Right lobe of liver (tissue), 6 donors: ENCODE results near the gene CDC45. TPM values are rescaled to one million over a fixed set of nuclear protein-coding genes. Genes with fewer than 3 reads are reported as not detected.

ENCODE experiments used
- ATAC-seq, 4 donors: fragments of 200-7000 bp; cut with Tn5 transposase; one replicate each; pipeline ENCODE4 v1.9.1; 2020; ENCODE audit warnings: mild to moderate bottlenecking in 4 of 4, moderate library complexity in 4 of 4
- DNase-seq, 3 donors: peaks; one replicate each; pipeline ENCODE4 v3.0.0-alpha.2; 2020
- H3K27ac ChIP-seq, 3 donors: fragments of 200-600 bp; one replicate each; pipeline ENCODE4 v1.8.0; 2022
- H3K27me3 ChIP-seq, 2 donors: fragments of 200-600 bp; one replicate each; pipeline ENCODE4 v1.8.0; 2022
- H3K36me3 ChIP-seq, 4 donors: fragments of 200-600 bp; sonication (generic) in 1 of 4; one replicate each; pipeline versions ENCODE4 v1.5.1 to v1.8.0; 2017 to 2022; ENCODE audit warnings: control low read depth in 1 of 4
- H3K4me1 ChIP-seq, 4 donors: fragments of 200-600 bp; sonication (generic) in 1 of 4; one replicate each; pipeline versions ENCODE4 v1.5.1 to v1.8.0; 2017 to 2022; ENCODE audit warnings: control low read depth in 1 of 4
- H3K4me3 ChIP-seq, 3 donors: fragments of 200-600 bp; one replicate each; pipeline ENCODE4 v1.8.0; 2022
- H3K9me3 ChIP-seq, 4 donors: fragments of 200-600 bp; sonication (generic) in 1 of 4; one replicate each; pipeline versions ENCODE4 v1.5.1 to v1.8.0; 2017 to 2022; ENCODE audit warnings: control low read depth in 1 of 4
- CTCF ChIP-seq, 4 donors: fragments of 200-600 bp in 3 of 4; fragments of 450-650 bp in 1 of 4; IDR thresholded peaks; one replicate each; pipeline versions ENCODE4 v1.5.1 to v1.8.0; 2016 to 2022; ENCODE audit warnings: antibody characterized with exemption in 4 of 4, mild to moderate bottlenecking in 2 of 4
- POLR2A ChIP-seq: fragments of 450-650 bp; IDR thresholded peaks from one replicate; pipeline ENCODE4 v1.6.1; 2017; ENCODE audit warnings: antibody characterized with exemption, mild to moderate bottlenecking
- whole genome bisulfite sequencing: methylation state at CpG from one replicate; pipeline ENCODE4 v1.1.6; 2018; ENCODE audit warnings: low coverage, low lambda C conversion rate; ENCODE audit not compliant: insufficient coverage; ENCODE audit errors: missing lambda C conversion rate; 5-methylcytosine and 5-hydroxymethylcytosine counted together
- intact Hi-C, 2 donors: fragments of 100-400 bp; cut with DNase I; formaldehyde crosslinking; loops; one replicate each; pipeline versions ENCODE4 v1.11.2 to v1.14.1; 2022
- total RNA-seq, 6 experiments: library from RNA; depleted of rRNA in 2 of 6; stranded (reverse); fragments of >200 nt in 2 of 6; fragmentation: NEBNext Ultra II Directional in 3 of 6; extraction: Animal tissue kit (Norgen Biotek cat#: 25700) in 3 of 6; gene quantifications; one replicate each; pipeline versions ENCODE4 v1.1.0 to v1.2.4, GENCODE V29; 2016 to 2023
- donor health status: DM: no; HTN: yes; CAD: no.
- donor health status: DM: no; HTN: no; CAD: no.
- donor health status: DM: no; HTN: no; CAD: no.
- donor health status: DM: no; HTN: yes; CAD: no.
- donor health status: DM: no; HTN: yes; CAD: no.

CDC45 gene
- total RNA-seq, 6 experiments from 2014 or later: 0.39 to 4.2 (median 0.56) TPM; not detected in 1

DNA sequence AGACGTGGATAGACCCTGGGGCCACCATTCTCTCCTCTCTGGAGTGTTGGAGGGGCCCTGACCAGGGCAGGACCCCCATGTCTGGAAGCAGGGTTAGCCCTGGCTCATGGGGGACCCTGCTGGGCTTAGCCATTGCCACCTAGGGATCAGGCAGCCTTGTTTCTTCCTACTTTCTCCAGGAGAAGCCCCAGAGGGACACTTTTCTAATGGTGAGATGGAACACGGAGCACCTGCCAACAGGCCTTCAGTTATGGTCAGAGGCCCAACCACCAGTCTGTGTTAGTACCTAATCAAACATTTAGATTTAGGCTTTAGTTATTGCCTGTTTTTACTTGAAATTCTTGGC, 30.3 kb upstream of the CDC45 start:
- Histone ChIP-seq H3K27me3 (no peaks in the 10 kb centered on the region), H3K36me3 (peaks cover 0 to 39% (median 8%) of the 10 kb centered on the region in 4 donors), H3K4me1 (peaks cover 0 to 14% (median 6%) of the 10 kb centered on the region in 4 donors), H3K4me3 (no peak overlapping the region), H3K9me3 (no peaks in the 10 kb centered on the region), H3K27ac (no peak overlapping the region)
- 100% methylated on average over 1 of the region's 2 CpGs for WGBS
- intact Hi-C loops: no loop called here
- ATAC-seq: no peak
- no peak for TF ChIP-seq CTCF (IDR thresholded peaks at IDR 0.05)
- no peak for TF ChIP-seq POLR2A
- no peak for DNase-seq

DNA sequence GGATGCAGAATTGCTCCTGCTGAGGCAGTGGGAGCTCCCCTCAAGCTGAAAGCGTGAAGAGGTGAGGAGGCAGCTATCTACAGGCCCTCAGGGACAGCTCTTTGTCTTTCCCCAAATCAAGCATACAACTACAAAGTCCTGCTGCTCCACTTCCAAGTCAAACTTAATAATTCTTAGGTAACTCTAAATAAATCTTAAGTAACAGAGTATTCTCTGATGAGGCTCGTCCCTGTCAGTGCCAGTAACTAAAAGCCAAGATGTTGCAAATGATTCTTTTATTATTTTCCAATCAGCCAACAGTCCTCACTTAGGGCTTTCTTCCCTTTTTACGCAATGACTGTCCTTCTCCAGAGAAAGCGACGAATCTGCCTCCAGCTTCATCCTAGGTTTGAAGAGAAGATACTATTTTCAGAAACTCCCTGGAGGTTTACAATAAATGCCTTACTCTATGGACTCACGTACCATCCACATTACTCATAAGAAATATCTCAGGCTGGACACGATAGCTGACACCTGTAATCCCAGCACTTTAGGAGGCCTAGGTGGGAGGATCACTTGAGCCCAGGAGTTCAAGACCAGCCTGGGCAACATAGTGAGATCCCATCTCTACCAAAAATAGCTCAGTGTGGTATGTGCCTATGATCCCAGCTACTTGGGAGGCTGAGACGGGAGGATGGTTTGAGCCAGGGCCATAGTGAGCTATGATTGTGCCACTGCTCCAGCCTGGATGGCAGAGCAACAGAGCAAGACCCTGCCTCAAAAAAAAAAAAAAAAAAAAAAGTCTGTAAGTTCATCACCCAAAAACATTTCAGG, 29.2 kb upstream of the CDC45 start:
- Histone ChIP-seq H3K36me3 (peaks cover 0 to 50% (median 13%) of the 10 kb centered on the region in 4 donors), H3K4me3 (no peak overlapping the region), H3K27ac (no peak overlapping the region), H3K9me3 (no peaks in the 10 kb centered on the region), H3K27me3 (no peaks in the 10 kb centered on the region), H3K4me1 (peaks cover 0 to 12% (median 6%) of the 10 kb centered on the region in 4 donors)
- intact Hi-C loops: no loop called here
- TF ChIP-seq POLR2A: no peak
- no peak for TF ChIP-seq CTCF (IDR thresholded peaks at IDR 0.05)
- DNase-seq (no peak), ATAC-seq (no peak)
- WGBS: 92% methylated on average over 6 of the region's 8 CpGs

GRCh38 chr22:19451570-19451969, 28.1 kb upstream of the CDC45 start:
- no peak overlapping the region for H3K4me3 ChIP-seq
- H3K27me3 ChIP-seq: no peaks in the 10 kb centered on the region
- no peak for TF ChIP-seq POLR2A
- TF ChIP-seq CTCF (IDR thresholded peaks at IDR 0.05): no peak
- no peaks in the 10 kb centered on the region for H3K9me3 ChIP-seq
- 100% methylated on average over 4 of the region's 4 CpGs for WGBS
- DNase-seq (no peak), ATAC-seq (no peak)
- peaks cover 0 to 2% (median 2%) of the 10 kb centered on the region in 4 donors for H3K4me1 ChIP-seq
- peaks cover 2 to 60% (median 18%) of the 10 kb centered on the region in 4 donors for H3K36me3 ChIP-seq
- intact Hi-C loops: no loop called here
- H3K27ac ChIP-seq: no peak overlapping the region

DNA sequence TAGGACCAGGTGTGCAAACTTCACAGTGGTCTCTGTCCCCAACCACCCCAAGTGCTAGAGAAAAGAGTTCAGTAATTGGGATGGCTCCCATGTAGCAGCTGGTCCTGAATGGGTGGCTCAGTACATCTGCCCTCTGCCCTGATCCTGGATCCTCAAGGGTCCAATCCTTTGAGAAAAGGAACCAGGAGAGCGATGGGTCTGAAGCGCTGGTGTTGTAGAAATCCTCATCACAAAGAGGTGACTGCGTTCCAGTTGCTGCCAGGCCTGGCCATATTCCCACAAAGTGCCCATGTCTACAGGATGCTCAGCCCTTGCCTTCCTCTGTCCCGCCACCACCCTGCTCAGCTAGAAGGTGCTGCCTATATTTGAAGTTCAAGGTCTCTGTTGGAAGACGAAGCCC, 26.0 kb upstream of the CDC45 start:
- no peak overlapping the region for H3K27ac ChIP-seq
- no peak for DNase-seq
- WGBS: 67% methylated on average over 2 of the region's 5 CpGs
- ATAC-seq: no peak
- H3K36me3 ChIP-seq: peaks cover 4 to 77% (median 21%) of the 10 kb centered on the region in 4 donors
- no peaks in the 10 kb centered on the region for H3K9me3 ChIP-seq
- H3K27me3 ChIP-seq: no peaks in the 10 kb centered on the region
- intact Hi-C loops: no loop called here
- H3K4me3 ChIP-seq: no peak overlapping the region
- TF ChIP-seq CTCF (IDR thresholded peaks at IDR 0.05) (no peak), POLR2A (no peak)
- H3K4me1 ChIP-seq: no peaks in the 10 kb centered on the region
